PC-3 (cell line): Measurements from ENCODE around the gene AMFR.

Experiments used
- CTCF ChIP-seq: fragments of 300-600 bp; sonication (generic); conservative IDR thresholded peaks from 2 replicates; pipeline ENCODE4 v1.5.1; 2017; ENCODE audit warnings: antibody characterized with exemption, low read depth, mild to moderate bottlenecking, low read length
- EZH2 ChIP-seq: fragments of 300-600 bp; sonication (generic); IDR thresholded peaks from one replicate; pipeline ENCODE4 v1.6.1; 2017; ENCODE audit warnings: antibody characterized with exemption, mild to moderate bottlenecking, low read length; ENCODE audit not compliant: unreplicated experiment
- EZH2phosphoT487 ChIP-seq: fragments of 300-600 bp; sonication (generic); IDR thresholded peaks from 2 replicates; pipeline ENCODE4 v1.6.1; 2018; ENCODE audit warnings: mild to moderate bottlenecking, antibody characterized with exemption, low read length, borderline replicate concordance

- TF ChIP-seq CTCF (no peak), EZH2 (no peak), EZH2phosphoT487 (no peak)
Measured at GRCh38 chr16:56321571-56321970, 103.8 kb downstream of the AMFR start.
